ENCODE measurements around the gene JAG2. TPM values are rescaled to one million over a fixed set of nuclear protein-coding genes. Genes with fewer than 3 reads are reported as not detected.

JAG2 gene
- total and polyA plus RNA-seq, 2 of the 13 experiments (the other 11 are each of a cell fraction or from before 2014, with no cell fraction given) = 0.04 to 0.16 TPM

- TF ChIP-seq CBX1 (IDR thresholded peaks at IDR 0.05; ENCODE audit: low read depth) (no peak), ZFX (CRISPR knock-in tag; IDR thresholded peaks at IDR 0.05; ENCODE audit: low read depth) (0 out of 2 replicates have a peak, but pooled peaks have one; percentile 14), KDM2A (CRISPR knock-in tag; IDR thresholded peaks at IDR 0.05; ENCODE audit: borderline replicate concordance, low read depth) (0 out of 2 replicates have a peak, but pooled peaks have one; percentile 4), STAG1 (CRISPR knock-in tag; IDR thresholded peaks at IDR 0.05) (peak; percentile 64), TBX2 (CRISPR knock-in tag; IDR thresholded peaks at IDR 0.05; ENCODE audit: borderline replicate concordance) (no peak), RFX1 (IDR thresholded peaks at IDR 0.05) (no peak), AKAP8 (CRISPR knock-in tag; IDR thresholded peaks at IDR 0.05) (no peak), ZNF20 (CRISPR knock-in tag; IDR thresholded peaks at IDR 0.05) (no peak), ATF7 (IDR thresholded peaks at IDR 0.05) (no peak), ATF7 (CRISPR knock-in tag; IDR thresholded peaks at IDR 0.05) (no peak), RXRA (CRISPR knock-in tag; IDR thresholded peaks at IDR 0.05) (no peak), RAD21 (CRISPR knock-in tag; IDR thresholded peaks at IDR 0.05) (peak; percentile 34; the same call in 1 of the 2 replicates), ZNF777 (CRISPR knock-in tag; IDR thresholded peaks at IDR 0.05) (no peak)
- TF ChIP-seq, protein P1, sequence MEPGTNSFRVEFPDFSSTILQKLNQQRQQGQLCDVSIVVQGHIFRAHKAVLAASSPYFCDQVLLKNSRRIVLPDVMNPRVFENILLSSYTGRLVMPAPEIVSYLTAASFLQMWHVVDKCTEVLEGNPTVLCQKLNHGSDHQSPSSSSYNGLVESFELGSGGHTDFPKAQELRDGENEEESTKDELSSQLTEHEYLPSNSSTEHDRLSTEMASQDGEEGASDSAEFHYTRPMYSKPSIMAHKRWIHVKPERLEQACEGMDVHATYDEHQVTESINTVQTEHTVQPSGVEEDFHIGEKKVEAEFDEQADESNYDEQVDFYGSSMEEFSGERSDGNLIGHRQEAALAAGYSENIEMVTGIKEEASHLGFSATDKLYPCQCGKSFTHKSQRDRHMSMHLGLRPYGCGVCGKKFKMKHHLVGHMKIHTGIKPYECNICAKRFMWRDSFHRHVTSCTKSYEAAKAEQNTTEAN (CRISPR knock-in tag; conservative IDR thresholded peaks at IDR 0.05) = no peak
- TF ChIP-seq, protein P2, sequence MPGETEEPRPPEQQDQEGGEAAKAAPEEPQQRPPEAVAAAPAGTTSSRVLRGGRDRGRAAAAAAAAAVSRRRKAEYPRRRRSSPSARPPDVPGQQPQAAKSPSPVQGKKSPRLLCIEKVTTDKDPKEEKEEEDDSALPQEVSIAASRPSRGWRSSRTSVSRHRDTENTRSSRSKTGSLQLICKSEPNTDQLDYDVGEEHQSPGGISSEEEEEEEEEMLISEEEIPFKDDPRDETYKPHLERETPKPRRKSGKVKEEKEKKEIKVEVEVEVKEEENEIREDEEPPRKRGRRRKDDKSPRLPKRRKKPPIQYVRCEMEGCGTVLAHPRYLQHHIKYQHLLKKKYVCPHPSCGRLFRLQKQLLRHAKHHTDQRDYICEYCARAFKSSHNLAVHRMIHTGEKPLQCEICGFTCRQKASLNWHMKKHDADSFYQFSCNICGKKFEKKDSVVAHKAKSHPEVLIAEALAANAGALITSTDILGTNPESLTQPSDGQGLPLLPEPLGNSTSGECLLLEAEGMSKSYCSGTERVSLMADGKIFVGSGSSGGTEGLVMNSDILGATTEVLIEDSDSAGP (CRISPR knock-in tag; IDR thresholded peaks at IDR 0.05; ENCODE audit: borderline replicate concordance) = no peak; the same call in 1 of the 2 replicates
- TF ChIP-seq, protein P3, sequence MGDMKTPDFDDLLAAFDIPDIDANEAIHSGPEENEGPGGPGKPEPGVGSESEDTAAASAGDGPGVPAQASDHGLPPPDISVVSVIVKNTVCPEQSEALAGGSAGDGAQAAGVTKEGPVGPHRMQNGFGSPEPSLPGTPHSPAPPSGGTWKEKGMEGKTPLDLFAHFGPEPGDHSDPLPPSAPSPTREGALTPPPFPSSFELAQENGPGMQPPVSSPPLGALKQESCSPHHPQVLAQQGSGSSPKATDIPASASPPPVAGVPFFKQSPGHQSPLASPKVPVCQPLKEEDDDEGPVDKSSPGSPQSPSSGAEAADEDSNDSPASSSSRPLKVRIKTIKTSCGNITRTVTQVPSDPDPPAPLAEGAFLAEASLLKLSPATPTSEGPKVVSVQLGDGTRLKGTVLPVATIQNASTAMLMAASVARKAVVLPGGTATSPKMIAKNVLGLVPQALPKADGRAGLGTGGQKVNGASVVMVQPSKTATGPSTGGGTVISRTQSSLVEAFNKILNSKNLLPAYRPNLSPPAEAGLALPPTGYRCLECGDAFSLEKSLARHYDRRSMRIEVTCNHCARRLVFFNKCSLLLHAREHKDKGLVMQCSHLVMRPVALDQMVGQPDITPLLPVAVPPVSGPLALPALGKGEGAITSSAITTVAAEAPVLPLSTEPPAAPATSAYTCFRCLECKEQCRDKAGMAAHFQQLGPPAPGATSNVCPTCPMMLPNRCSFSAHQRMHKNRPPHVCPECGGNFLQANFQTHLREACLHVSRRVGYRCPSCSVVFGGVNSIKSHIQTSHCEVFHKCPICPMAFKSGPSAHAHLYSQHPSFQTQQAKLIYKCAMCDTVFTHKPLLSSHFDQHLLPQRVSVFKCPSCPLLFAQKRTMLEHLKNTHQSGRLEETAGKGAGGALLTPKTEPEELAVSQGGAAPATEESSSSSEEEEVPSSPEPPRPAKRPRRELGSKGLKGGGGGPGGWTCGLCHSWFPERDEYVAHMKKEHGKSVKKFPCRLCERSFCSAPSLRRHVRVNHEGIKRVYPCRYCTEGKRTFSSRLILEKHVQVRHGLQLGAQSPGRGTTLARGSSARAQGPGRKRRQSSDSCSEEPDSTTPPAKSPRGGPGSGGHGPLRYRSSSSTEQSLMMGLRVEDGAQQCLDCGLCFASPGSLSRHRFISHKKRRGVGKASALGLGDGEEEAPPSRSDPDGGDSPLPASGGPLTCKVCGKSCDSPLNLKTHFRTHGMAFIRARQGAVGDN (CRISPR knock-in tag; IDR thresholded peaks at IDR 0.05) = peak; percentile 38
- TF ChIP-seq, protein P4, sequence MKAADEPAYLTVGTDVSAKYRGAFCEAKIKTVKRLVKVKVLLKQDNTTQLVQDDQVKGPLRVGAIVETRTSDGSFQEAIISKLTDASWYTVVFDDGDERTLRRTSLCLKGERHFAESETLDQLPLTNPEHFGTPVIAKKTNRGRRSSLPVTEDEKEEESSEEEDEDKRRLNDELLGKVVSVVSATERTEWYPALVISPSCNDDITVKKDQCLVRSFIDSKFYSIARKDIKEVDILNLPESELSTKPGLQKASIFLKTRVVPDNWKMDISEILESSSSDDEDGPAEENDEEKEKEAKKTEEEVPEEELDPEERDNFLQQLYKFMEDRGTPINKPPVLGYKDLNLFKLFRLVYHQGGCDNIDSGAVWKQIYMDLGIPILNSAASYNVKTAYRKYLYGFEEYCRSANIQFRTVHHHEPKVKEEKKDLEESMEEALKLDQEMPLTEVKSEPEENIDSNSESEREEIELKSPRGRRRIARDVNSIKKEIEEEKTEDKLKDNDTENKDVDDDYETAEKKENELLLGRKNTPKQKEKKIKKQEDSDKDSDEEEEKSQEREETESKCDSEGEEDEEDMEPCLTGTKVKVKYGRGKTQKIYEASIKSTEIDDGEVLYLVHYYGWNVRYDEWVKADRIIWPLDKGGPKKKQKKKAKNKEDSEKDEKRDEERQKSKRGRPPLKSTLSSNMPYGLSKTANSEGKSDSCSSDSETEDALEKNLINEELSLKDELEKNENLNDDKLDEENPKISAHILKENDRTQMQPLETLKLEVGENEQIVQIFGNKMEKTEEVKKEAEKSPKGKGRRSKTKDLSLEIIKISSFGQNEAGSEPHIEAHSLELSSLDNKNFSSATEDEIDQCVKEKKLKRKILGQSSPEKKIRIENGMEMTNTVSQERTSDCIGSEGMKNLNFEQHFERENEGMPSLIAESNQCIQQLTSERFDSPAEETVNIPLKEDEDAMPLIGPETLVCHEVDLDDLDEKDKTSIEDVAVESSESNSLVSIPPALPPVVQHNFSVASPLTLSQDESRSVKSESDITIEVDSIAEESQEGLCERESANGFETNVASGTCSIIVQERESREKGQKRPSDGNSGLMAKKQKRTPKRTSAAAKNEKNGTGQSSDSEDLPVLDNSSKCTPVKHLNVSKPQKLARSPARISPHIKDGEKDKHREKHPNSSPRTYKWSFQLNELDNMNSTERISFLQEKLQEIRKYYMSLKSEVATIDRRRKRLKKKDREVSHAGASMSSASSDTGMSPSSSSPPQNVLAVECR (CRISPR knock-in tag; IDR thresholded peaks at IDR 0.05; ENCODE audit: borderline replicate concordance) = no peak
Measured at GRCh38 chr14:105201156-105201924, 32.8 kb upstream of the JAG2 start (continued).
